ENCODE data around the gene TMED7.

Gene TMED7

DNA sequence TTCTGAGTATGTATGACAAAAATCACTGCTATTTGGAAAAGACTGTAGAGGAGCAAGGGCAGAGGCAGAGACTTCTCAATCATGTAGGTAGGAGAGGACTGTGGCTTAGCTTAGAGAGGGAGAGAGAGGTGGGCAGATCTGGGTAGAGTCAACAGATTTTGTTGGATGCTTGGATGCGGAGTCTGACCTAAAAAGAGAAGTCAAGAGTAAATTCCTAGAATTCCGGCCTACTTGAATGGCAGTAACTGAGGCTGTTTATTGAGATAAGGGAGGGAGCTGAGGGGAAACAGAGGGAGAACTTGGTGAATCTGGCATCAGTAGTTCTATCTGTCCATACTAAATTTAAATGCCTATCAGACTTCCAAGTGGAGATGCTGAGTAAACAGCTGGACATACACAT lies 25.9 kb downstream of the TMED7 start:
- DNase-seq (ENCODE audit: extremely low spot score) = no peak
- CTCF ChIA-PET = no interaction called here
- POLR2A ChIA-PET = no interaction called here
- TF ChIP-seq CTBP1 (IDR thresholded peaks at IDR 0.05; ENCODE audit: borderline replicate concordance) (no peak), HDGF (IDR thresholded peaks at IDR 0.05; ENCODE audit: borderline replicate concordance) (no peak), ELF4 (IDR thresholded peaks at IDR 0.05) (no peak), ZNF384 (IDR thresholded peaks at IDR 0.05) (no peak), FOXA1 (IDR thresholded peaks at IDR 0.05) (no peak)

DNA sequence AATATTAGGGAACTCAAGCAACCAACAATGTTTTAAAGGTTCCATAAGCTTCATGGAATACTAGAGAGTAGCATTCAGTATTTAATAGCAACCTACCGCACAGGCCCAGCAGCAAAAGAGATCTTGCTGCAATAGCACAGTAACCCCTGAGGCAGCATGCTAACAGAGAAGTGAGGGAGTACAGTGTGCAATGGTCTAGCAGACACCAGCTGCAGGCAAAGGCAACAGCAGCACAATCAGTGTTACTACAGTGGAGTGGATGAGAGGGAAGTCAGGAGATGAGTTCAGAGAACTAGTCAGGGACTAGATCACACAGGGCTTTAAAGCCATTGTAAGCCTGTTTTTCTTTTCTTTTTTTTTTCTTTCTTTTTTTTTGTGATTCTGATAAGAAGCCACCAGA lies 26.3 kb downstream of the TMED7 start:
- POLR2A ChIA-PET = no interaction called here
- CTCF ChIA-PET = no interaction called here
- no peak for DNase-seq (ENCODE audit: extremely low spot score)
- TF ChIP-seq BHLHE40 (IDR thresholded peaks at IDR 0.05; ENCODE audit: borderline replicate concordance) = no peak
- no peak for TF ChIP-seq TARDBP (IDR thresholded peaks at IDR 0.05)
- no peak for TF ChIP-seq LEF1 (IDR thresholded peaks at IDR 0.05; ENCODE audit: borderline replicate concordance)
- no peak for TF ChIP-seq FOXM1 (IDR thresholded peaks at IDR 0.05; ENCODE audit: borderline replicate concordance)

DNA sequence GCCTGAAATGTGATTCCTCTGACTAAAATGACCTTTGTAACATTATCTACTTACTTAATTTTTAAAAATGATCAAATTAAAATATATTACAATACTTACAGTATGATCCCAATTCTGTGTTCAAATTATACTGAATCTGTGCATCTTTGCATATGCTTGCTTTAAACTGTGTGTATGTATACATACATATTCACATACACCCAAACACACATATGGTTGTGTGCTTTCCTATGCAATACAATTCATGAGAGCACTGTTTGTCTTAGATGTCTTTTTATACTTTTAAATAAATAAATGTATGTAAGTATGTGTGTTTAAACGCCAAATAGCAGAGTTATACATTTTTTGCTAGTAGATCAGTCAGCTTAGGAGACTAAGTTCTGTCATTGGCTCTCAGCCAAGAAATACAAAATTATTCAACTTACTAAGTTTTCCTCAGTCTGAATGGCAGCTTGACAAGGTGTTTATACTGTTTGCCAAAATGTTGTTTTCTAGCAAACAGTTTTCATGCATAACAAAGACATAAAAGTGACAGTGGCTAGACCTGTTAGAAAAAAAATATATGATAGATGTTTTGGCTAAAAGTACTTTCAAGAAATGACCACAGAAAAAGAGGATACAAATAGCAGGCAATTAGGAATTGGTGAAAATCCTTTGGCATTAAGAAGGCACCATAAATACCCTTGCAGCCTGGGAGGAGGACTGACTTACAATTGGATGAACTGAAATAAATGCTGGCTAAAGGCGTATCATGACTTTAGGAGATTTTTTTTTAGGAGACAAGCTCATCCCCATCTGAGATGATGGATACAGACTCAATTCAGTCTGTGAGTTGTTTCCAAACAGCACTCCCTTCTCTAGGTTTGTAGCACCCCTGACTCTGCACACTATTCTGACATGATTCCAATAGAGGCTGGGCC lies 31.4 kb downstream of the TMED7 start:
- POLR2A ChIA-PET = no interaction called here

DNA sequence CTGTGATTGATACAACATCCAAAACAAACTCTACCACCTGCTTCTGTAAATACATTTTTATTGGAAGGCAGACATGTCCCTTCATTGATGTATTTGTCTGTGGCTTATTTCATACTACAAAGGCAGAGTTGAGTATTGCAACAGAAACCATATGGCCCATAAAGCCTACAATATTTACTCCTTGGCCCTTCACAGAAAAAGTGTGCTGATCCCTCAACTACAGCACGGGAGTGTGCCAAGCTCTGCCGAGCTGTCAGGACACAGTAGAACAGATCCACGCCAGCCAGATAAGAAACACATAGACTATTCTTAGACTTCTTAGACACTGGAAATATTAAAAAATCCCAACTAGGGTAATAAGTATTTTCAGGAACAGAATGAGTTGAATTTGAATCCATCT lies 36.8 kb downstream of the TMED7 start:
- POLR2A ChIA-PET = no interaction called here

More for the DNA sequence above, 31.4 kb downstream of the TMED7 start:
- TF ChIP-seq HDGF (IDR thresholded peaks at IDR 0.05; ENCODE audit: borderline replicate concordance) = no peak
- TF ChIP-seq FOXA1 (IDR thresholded peaks at IDR 0.05) = no peak
- TF ChIP-seq L3MBTL2 (conservative IDR thresholded peaks at IDR 0.05) = no peak
- no peak for TF ChIP-seq SP1 (IDR thresholded peaks at IDR 0.05)
- TF ChIP-seq CTBP1 (IDR thresholded peaks at IDR 0.05; ENCODE audit: borderline replicate concordance) = no peak
- no peak for TF ChIP-seq LEF1 (IDR thresholded peaks at IDR 0.05; ENCODE audit: borderline replicate concordance)
- TF ChIP-seq ELF4 (IDR thresholded peaks at IDR 0.05) = no peak
- no peak for DNase-seq (ENCODE audit: extremely low spot score)
- CTCF ChIA-PET = no interaction called here

DNA sequence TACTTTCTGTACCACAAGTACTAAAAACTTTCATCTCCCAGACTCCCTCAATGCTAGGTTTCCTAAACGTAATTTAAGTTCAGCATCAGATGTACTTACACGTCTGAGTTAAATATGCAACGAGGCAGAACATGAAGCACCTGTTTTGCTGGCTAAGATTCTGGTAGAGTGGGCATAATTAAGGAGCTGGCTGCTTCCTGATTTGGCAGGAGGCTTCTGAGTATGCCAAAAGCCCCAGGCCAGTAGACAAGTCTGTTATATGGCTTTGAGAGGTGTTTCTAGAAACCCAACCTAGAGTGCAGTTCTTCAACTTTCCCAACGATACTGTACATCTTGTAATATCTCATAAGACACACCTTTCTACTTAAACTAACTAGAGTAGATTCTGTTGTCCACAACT lies 37.2 kb downstream of the TMED7 start:
- CTCF ChIA-PET = interaction anchor here (1.2 kb wide), 1 partner anchor 14 kb away, joined by 4 read pairs; no protein-coding TSS in a partner anchor
- no peak for DNase-seq (ENCODE audit: extremely low spot score)
- POLR2A ChIA-PET = no interaction called here
- TF ChIP-seq FOXM1 (IDR thresholded peaks at IDR 0.05; ENCODE audit: borderline replicate concordance) (no peak), HDGF (IDR thresholded peaks at IDR 0.05; ENCODE audit: borderline replicate concordance) (no peak), ELF4 (IDR thresholded peaks at IDR 0.05) (no peak), BHLHE40 (IDR thresholded peaks at IDR 0.05; ENCODE audit: borderline replicate concordance) (no peak), CTBP1 (IDR thresholded peaks at IDR 0.05; ENCODE audit: borderline replicate concordance) (no peak), ARNT (IDR thresholded peaks at IDR 0.05) (no peak), FOXK2 (IDR thresholded peaks at IDR 0.05) (no peak), TARDBP (IDR thresholded peaks at IDR 0.05) (no peak), SUZ12 (IDR thresholded peaks at IDR 0.05) (no peak), L3MBTL2 (conservative IDR thresholded peaks at IDR 0.05) (no peak), LEF1 (IDR thresholded peaks at IDR 0.05; ENCODE audit: borderline replicate concordance) (no peak), ZNF384 (IDR thresholded peaks at IDR 0.05) (no peak), FOXA1 (IDR thresholded peaks at IDR 0.05) (no peak), NFRKB (IDR thresholded peaks at IDR 0.05) (no peak), SP1 (IDR thresholded peaks at IDR 0.05) (no peak)
- TF ChIP-seq, protein P1, sequence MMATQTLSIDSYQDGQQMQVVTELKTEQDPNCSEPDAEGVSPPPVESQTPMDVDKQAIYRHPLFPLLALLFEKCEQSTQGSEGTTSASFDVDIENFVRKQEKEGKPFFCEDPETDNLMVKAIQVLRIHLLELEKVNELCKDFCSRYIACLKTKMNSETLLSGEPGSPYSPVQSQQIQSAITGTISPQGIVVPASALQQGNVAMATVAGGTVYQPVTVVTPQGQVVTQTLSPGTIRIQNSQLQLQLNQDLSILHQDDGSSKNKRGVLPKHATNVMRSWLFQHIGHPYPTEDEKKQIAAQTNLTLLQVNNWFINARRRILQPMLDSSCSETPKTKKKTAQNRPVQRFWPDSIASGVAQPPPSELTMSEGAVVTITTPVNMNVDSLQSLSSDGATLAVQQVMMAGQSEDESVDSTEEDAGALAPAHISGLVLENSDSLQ (IDR thresholded peaks at IDR 0.05) = no peak

More for the DNA sequence above, 36.8 kb downstream of the TMED7 start:
- TF ChIP-seq CTBP1 (IDR thresholded peaks at IDR 0.05; ENCODE audit: borderline replicate concordance) (no peak), FOXK2 (IDR thresholded peaks at IDR 0.05) (no peak), TARDBP (IDR thresholded peaks at IDR 0.05) (no peak), HDGF (IDR thresholded peaks at IDR 0.05; ENCODE audit: borderline replicate concordance) (no peak), BHLHE40 (IDR thresholded peaks at IDR 0.05; ENCODE audit: borderline replicate concordance) (no peak), SP1 (IDR thresholded peaks at IDR 0.05) (no peak), FOXA1 (IDR thresholded peaks at IDR 0.05) (no peak), ELF4 (IDR thresholded peaks at IDR 0.05) (no peak), LEF1 (IDR thresholded peaks at IDR 0.05; ENCODE audit: borderline replicate concordance) (no peak), L3MBTL2 (conservative IDR thresholded peaks at IDR 0.05) (no peak), NFRKB (IDR thresholded peaks at IDR 0.05) (no peak), ZNF384 (IDR thresholded peaks at IDR 0.05) (no peak), FOXM1 (IDR thresholded peaks at IDR 0.05; ENCODE audit: borderline replicate concordance) (no peak), ARNT (IDR thresholded peaks at IDR 0.05) (no peak), SUZ12 (IDR thresholded peaks at IDR 0.05) (no peak)
- TF ChIP-seq, protein P1 (IDR thresholded peaks at IDR 0.05) = no peak
- CTCF ChIA-PET = interaction anchor here (0.8 to 1.2 kb wide), 2 partner anchors 12 to 14 kb away, joined by 3 to 4 read pairs; no protein-coding TSS in a partner anchor
- no peak for DNase-seq (ENCODE audit: extremely low spot score)

DNA sequence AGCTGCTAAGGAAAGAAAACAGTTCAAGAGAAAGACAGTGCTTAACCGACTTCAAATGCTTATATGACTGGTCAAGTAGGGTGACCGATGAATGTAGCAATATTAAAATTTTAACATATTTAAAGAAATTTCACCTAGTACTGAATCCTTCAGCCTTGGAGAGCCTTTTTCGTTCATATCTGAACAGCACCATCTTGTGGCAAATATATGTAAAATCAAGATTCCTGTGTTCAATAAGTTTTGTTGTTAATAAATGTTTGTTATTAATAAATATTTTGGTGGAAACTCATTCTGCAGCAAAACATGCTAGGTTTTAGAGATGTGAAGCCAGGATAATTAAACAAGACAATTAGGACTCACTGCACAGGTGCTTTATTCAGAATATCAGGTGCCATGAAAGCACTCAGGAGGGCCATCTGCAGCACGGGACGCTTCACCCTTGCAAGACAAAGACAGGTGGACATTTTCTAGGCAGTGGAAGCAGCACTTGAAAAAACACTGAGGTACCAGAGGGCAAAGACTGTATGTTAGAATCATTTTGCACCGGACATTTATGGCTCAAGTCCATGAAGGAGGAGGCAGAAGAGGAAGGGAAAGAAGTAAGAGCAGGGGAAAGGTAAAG lies 39.2 kb downstream of the TMED7 start:
- ChIA-PET CTCF (no interaction called here), POLR2A (no interaction called here)

More for the DNA sequence above, 39.2 kb downstream of the TMED7 start:
- no peak for TF ChIP-seq ELF4 (IDR thresholded peaks at IDR 0.05)
- TF ChIP-seq CTBP1 (IDR thresholded peaks at IDR 0.05; ENCODE audit: borderline replicate concordance) = no peak
- no peak for TF ChIP-seq BHLHE40 (IDR thresholded peaks at IDR 0.05; ENCODE audit: borderline replicate concordance)
- TF ChIP-seq FOXA1 (IDR thresholded peaks at IDR 0.05) = no peak
- no peak for TF ChIP-seq NFRKB (IDR thresholded peaks at IDR 0.05)
- TF ChIP-seq SP1 (IDR thresholded peaks at IDR 0.05) = no peak
- no peak for TF ChIP-seq HDGF (IDR thresholded peaks at IDR 0.05; ENCODE audit: borderline replicate concordance)
- TF ChIP-seq ARNT (IDR thresholded peaks at IDR 0.05) = no peak
- TF ChIP-seq FOXM1 (IDR thresholded peaks at IDR 0.05; ENCODE audit: borderline replicate concordance) = no peak
- TF ChIP-seq ZNF384 (IDR thresholded peaks at IDR 0.05) = no peak
- TF ChIP-seq SUZ12 (IDR thresholded peaks at IDR 0.05) = no peak
- no peak for TF ChIP-seq LEF1 (IDR thresholded peaks at IDR 0.05; ENCODE audit: borderline replicate concordance)
- TF ChIP-seq FOXK2 (IDR thresholded peaks at IDR 0.05) = no peak
- TF ChIP-seq, protein P1 (IDR thresholded peaks at IDR 0.05) = no peak
- TF ChIP-seq L3MBTL2 (conservative IDR thresholded peaks at IDR 0.05) = no peak
- no peak for TF ChIP-seq TARDBP (IDR thresholded peaks at IDR 0.05)
- DNase-seq (ENCODE audit: extremely low spot score) = no peak
